Gastrocnemius medialis (tissue), 4 donors: ENCODE measurements around the gene STPG3. TPM values are rescaled to one million over a fixed set of nuclear protein-coding genes. Genes with fewer than 3 reads are reported as not detected.

Source experiments
- ATAC-seq, 2 donors: fragments of 150-250 bp; one replicate each; pipeline ENCODE4 v1.9.1; 2016
- DNase-seq, 2 donors: peaks; one replicate each; pipeline ENCODE4 v3.0.0-alpha.2; 2019
- H3K27ac ChIP-seq, 4 donors: fragments of 200-600 bp; sonication (generic); 1 replicate in 1 of 4; 2 replicates in 3 of 4; pipeline ENCODE4 v1.5.1; 2016 to 2018; ENCODE audit warnings: mild to moderate bottlenecking in 2 of 4, moderate library complexity in 1 of 4
- H3K27me3 ChIP-seq, 3 donors: fragments of 200-600 bp; sonication (generic) in 2 of 3; 1 replicate in 1 of 3; 2 replicates in 2 of 3; pipeline versions ENCODE4 v1.5.1 to v1.6.0; 2016 to 2019; ENCODE audit warnings: mild to moderate bottlenecking in 1 of 3, moderate library complexity in 1 of 3
- H3K36me3 ChIP-seq, 2 donors: fragments of 200-600 bp; sonication (generic) in 1 of 2; one replicate each; pipeline ENCODE4 v1.5.1; 2017 to 2018
- H3K4me1 ChIP-seq, 2 donors: fragments of 200-600 bp; sonication (generic) in 1 of 2; one replicate each; pipeline ENCODE4 v1.5.1; 2016 to 2017; ENCODE audit warnings: mild to moderate bottlenecking in 2 of 2
- H3K4me3 ChIP-seq, 4 donors: fragments of 200-600 bp; sonication (generic) in 3 of 4; 1 replicate in 1 of 4; 2 replicates in 3 of 4; pipeline ENCODE4 v1.5.1; 2016 to 2019; ENCODE audit warnings: mild to moderate bottlenecking in 2 of 4
- H3K9me3 ChIP-seq, 3 donors: fragments of 200-600 bp; sonication (generic) in 2 of 3; 1 replicate in 1 of 3; 2 replicates in 2 of 3; pipeline ENCODE4 v1.5.1; 2016 to 2019
- POLR2A ChIP-seq, 2 donors: fragments of 450-650 bp; IDR thresholded peaks; one replicate each; pipeline ENCODE4 v1.6.1; 2017; ENCODE audit warnings: antibody characterized with exemption in 2 of 2, mild to moderate bottlenecking in 2 of 2, moderate library complexity in 2 of 2
- in situ Hi-C, 4 donors: fragments of 200-750 bp; cut with MboI; loops; one replicate each; pipeline versions ENCODE4 v1.15.0 to v1.8.0; 2017; ENCODE audit warnings: low sequenced_read_pairs in 4 of 4
- intact Hi-C: fragments of 100-400 bp; cut with DNase I; formaldehyde crosslinking; loops from one replicate; pipeline ENCODE4 v1.15.1; 2023; ENCODE audit warnings: low total_unique reads
- total RNA-seq, 4 donors: library from RNA; depleted of rRNA; stranded (reverse); fragments of >200 nt; gene quantifications; one replicate each; pipeline versions ENCODE4 v1.1.0 to v1.2.3, GENCODE V29; 2016
- TF ChIP-seq, protein P1 (sequence below), 5 experiments: fragments of 450-650 bp in 3 of 5; fragments of 200-600 bp in 2 of 5; sonication (generic) in 2 of 5; IDR thresholded peaks in 4 of 5; conservative IDR thresholded peaks in 1 of 5; 1 replicate in 4 of 5; 2 replicates in 1 of 5; pipeline ENCODE4 v1.5.1; 2016 to 2019; ENCODE audit warnings: antibody characterized with exemption in 5 of 5, mild to moderate bottlenecking in 3 of 5, moderate library complexity in 3 of 5

STPG3 gene
- total RNA-seq, 4 donors from 2014 or later: not detected

GRCh38 chr9:137232510-137232909 is 18.6 kb upstream of the STPG3 start:
- intact Hi-C loops: loop anchor here (10.0 kb wide), 1 partner anchor 448 kb away; no protein-coding TSS in a partner anchor
- DNase-seq: no peak
- TF ChIP-seq POLR2A (IDR thresholded peaks at IDR 0.05): no peak
- TF ChIP-seq, protein P1, sequence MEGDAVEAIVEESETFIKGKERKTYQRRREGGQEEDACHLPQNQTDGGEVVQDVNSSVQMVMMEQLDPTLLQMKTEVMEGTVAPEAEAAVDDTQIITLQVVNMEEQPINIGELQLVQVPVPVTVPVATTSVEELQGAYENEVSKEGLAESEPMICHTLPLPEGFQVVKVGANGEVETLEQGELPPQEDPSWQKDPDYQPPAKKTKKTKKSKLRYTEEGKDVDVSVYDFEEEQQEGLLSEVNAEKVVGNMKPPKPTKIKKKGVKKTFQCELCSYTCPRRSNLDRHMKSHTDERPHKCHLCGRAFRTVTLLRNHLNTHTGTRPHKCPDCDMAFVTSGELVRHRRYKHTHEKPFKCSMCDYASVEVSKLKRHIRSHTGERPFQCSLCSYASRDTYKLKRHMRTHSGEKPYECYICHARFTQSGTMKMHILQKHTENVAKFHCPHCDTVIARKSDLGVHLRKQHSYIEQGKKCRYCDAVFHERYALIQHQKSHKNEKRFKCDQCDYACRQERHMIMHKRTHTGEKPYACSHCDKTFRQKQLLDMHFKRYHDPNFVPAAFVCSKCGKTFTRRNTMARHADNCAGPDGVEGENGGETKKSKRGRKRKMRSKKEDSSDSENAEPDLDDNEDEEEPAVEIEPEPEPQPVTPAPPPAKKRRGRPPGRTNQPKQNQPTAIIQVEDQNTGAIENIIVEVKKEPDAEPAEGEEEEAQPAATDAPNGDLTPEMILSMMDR (IDR thresholded peaks at IDR 0.05 in 4 of 5, conservative IDR thresholded peaks at IDR 0.05 in 1 of 5): no peak

DNA sequence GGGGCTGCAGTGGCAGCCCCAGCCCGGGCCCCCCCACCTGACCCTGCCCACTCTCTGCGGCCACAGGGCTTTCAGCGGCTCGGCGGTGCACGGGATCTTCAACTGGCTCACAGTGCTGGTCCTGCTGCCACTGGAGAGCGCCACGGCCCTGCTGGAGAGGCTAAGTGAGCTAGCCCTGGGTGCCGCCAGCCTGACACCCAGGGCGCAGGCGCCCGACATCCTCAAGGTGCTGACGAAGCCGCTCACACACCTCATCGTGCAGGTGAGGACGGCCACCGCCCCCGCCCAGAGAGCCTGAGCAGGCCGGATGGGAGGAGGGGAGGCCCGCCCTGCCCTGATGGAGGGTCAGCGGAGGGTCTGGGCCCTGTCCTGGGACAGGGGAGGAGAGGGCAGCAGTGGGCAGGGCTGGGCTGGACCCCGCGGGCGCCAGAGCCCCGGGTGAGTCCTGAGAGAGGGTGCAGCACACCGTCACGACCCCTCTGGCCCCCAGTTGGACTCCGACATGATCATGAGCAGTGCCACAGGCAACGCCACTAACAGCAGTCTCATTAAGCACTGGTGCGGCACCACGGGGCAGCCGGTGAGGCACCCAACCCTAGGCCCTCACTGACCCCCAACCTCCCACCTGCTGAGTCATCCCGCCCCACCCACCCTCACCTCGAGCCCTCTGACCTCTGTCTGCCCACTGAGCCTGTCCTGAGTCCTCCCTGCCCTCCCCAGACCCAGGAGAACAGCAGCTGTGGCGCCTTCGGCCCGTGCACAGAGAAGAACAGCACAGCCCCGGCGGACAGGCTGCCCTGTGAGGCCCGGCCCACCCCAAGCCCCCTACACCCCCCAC is 17.7 kb upstream of the STPG3 start:
- intact Hi-C loops: loop anchor here (10.0 kb wide), 1 partner anchor 449 kb away; no protein-coding TSS in a partner anchor
- H3K4me1 ChIP-seq: peaks cover 23 to 31% of the 10 kb centered on the region in 2 donors
- H3K27me3 ChIP-seq: peaks cover 21 to 47% (median 26%) of the 10 kb centered on the region in 3 donors
- H3K27ac ChIP-seq: no peak overlapping the region
- no peak overlapping the region for H3K4me3 ChIP-seq
- in situ Hi-C loops: loop anchor here in 2 of 4 donors (10.0 kb wide), 1 partner anchor 119 kb away; the partner anchor contains the start of gene DPP7 (in 2 of the 2)
- H3K36me3 ChIP-seq: no peaks in the 10 kb centered on the region
- TF ChIP-seq, protein P1 (IDR thresholded peaks at IDR 0.05 in 4 of 5, conservative IDR thresholded peaks at IDR 0.05 in 1 of 5): no peak
- no peak for TF ChIP-seq POLR2A (IDR thresholded peaks at IDR 0.05)
- ATAC-seq (no peak), DNase-seq (no peak)
- no peaks in the 10 kb centered on the region for H3K9me3 ChIP-seq

More at GRCh38 chr9:137232510-137232909, 18.6 kb upstream of the STPG3 start:
- Histone ChIP-seq H3K4me1 (peaks cover 16 to 22% of the 10 kb centered on the region in 2 donors), H3K4me3 (no peak overlapping the region), H3K9me3 (no peaks in the 10 kb centered on the region), H3K27ac (no peak overlapping the region), H3K27me3 (peaks cover 25 to 55% (median 29%) of the 10 kb centered on the region in 3 donors), H3K36me3 (no peaks in the 10 kb centered on the region)
- in situ Hi-C loops: loop anchor here in 2 of 4 donors (10.0 kb wide), 1 partner anchor 118 kb away; the partner anchor contains the start of gene DPP7 (in 2 of the 2)
- no peak for ATAC-seq

DNA sequence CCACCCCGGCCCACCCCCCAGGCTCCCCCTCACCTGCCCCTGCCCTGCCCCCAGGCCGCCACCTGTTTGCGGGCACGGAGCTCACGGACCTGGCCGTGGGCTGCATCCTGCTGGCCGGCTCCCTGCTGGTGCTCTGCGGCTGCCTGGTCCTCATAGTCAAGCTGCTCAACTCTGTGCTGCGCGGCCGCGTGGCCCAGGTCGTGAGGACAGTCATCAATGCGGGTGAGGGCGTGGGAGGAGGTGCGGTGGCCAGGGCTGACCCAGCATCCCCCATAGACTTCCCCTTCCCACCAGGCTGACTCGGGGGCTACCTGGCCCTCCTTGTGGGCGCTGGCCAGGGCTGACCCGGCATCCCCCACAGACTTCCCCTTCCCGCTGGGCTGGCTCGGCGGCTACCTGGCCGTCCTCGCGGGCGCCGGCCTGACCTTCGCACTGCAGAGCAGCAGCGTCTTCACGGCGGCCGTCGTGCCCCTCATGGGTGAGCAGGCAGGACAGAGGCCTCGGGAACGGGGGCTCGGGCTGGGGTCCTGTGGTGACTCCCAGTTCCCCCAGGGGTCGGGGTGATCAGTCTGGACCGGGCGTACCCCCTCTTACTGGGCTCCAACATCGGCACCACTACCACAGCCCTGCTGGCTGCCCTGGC is 16.9 kb upstream of the STPG3 start:
- H3K27me3 ChIP-seq: peaks cover 12 to 39% (median 19%) of the 10 kb centered on the region in 3 donors

GRCh38 chr9:137234758-137235423 is 16.2 kb upstream of the STPG3 start:
- H3K27ac ChIP-seq: no peak overlapping the region
- H3K4me3 ChIP-seq: no peak overlapping the region
- peaks cover 5 to 32% (median 13%) of the 10 kb centered on the region in 3 donors for H3K27me3 ChIP-seq
- no peaks in the 10 kb centered on the region for H3K9me3 ChIP-seq
- in situ Hi-C loops (loop anchor here in 2 of 4 donors (10.0 kb wide), 1 partner anchor 120 kb away; the partner anchor contains the start of gene DPP7 (in 2 of the 2)), intact Hi-C loops (loop anchor here (10.0 kb wide), 1 partner anchor 450 kb away; no protein-coding TSS in a partner anchor)
- TF ChIP-seq POLR2A (IDR thresholded peaks at IDR 0.05): no peak
- TF ChIP-seq, protein P1 (IDR thresholded peaks at IDR 0.05 in 4 of 5, conservative IDR thresholded peaks at IDR 0.05 in 1 of 5): no peak
- H3K4me1 ChIP-seq: peaks cover 38 to 45% of the 10 kb centered on the region in 2 donors
- no peaks in the 10 kb centered on the region for H3K36me3 ChIP-seq
- DNase-seq (no peak), ATAC-seq (no peak)

More for the DNA sequence above, 16.9 kb upstream of the STPG3 start:
- H3K36me3 ChIP-seq: no peaks in the 10 kb centered on the region
- in situ Hi-C loops (loop anchor here in 2 of 4 donors (10.0 kb wide), 1 partner anchor 119 kb away; the partner anchor contains the start of gene DPP7 (in 2 of the 2)), intact Hi-C loops (loop anchor here (10.0 kb wide), 1 partner anchor 449 kb away; no protein-coding TSS in a partner anchor)
- no peak for TF ChIP-seq POLR2A (IDR thresholded peaks at IDR 0.05)
- TF ChIP-seq, protein P1 (IDR thresholded peaks at IDR 0.05 in 4 of 5, conservative IDR thresholded peaks at IDR 0.05 in 1 of 5): no peak
- no peak overlapping the region for H3K27ac ChIP-seq
- H3K4me1 ChIP-seq: peaks cover 32 to 39% of the 10 kb centered on the region in 2 donors
- no peaks in the 10 kb centered on the region for H3K9me3 ChIP-seq
- no peak overlapping the region for H3K4me3 ChIP-seq
- no peak for DNase-seq
- no peak for ATAC-seq
